Effector memory CD4-positive, alpha-beta T cell (primary cell): ENCODE data around the gene NEK11.

Experiments
- DNase-seq, 3 donors: peaks; one replicate each; pipeline ENCODE4 v3.0.0-alpha.2; 2020
- H3K27ac ChIP-seq: 2 replicates; pipeline ENCODE4 v1.7.0; 2013; ENCODE audit warnings: mild to moderate bottlenecking, low read length, moderate library complexity; ENCODE audit not compliant: insufficient read depth, poor library complexity, severe bottlenecking
- H3K27me3 ChIP-seq: replicated peaks from 2 replicates; pipeline ENCODE4 v1.7.0; 2013; ENCODE audit warnings: mild to moderate bottlenecking, low read length; ENCODE audit not compliant: insufficient read depth, control insufficient read depth, poor library complexity, severe bottlenecking
- H3K36me3 ChIP-seq: 2 replicates; pipeline ENCODE4 v1.7.0; 2013; ENCODE audit warnings: mild to moderate bottlenecking, low read length, moderate library complexity; ENCODE audit not compliant: control insufficient read depth, insufficient read depth
- H3K4me1 ChIP-seq: 2 replicates; pipeline ENCODE4 v1.7.0; 2013; ENCODE audit warnings: low read length, mild to moderate bottlenecking; ENCODE audit not compliant: control insufficient read depth, insufficient read depth, poor library complexity, severe bottlenecking
- H3K4me3 ChIP-seq: 2 replicates; pipeline ENCODE4 v1.7.0; 2013; ENCODE audit warnings: low read length, low read depth, mild to moderate bottlenecking; ENCODE audit not compliant: insufficient read depth, poor library complexity, severe bottlenecking
- H3K9me3 ChIP-seq: 2 replicates; pipeline ENCODE4 v1.7.0; 2013; ENCODE audit warnings: mild to moderate bottlenecking, low read length, moderate library complexity; ENCODE audit not compliant: control insufficient read depth

Gene NEK11

DNA sequence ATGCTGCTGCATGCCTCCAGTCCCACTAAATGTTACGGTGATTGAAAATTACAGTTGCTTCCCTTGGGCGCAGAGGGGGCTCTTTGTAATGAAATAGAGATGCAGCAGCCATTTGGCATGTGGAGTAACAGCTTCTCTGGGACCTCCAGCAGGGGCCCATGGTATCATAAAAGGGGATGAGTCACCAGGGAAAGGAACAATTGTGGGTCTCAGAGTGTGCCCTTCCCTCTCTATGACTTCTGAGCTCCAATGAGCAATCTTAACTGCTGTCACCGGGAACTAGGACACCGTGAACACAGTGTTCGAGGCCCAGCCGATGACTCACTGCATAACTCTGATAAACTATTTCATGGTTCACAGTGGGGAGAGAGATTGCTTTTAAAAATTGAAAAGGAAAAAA is 190.1 kb downstream of the NEK11 start:
- Histone ChIP-seq H3K4me3 (no peak overlapping the region), H3K9me3 (no peaks in the 10 kb centered on the region), H3K27ac (no peak overlapping the region), H3K27me3 (no peaks in the 10 kb centered on the region), H3K36me3 (no peaks in the 10 kb centered on the region), H3K4me1 (no peaks in the 10 kb centered on the region)
- DNase-seq = no peak

DNA sequence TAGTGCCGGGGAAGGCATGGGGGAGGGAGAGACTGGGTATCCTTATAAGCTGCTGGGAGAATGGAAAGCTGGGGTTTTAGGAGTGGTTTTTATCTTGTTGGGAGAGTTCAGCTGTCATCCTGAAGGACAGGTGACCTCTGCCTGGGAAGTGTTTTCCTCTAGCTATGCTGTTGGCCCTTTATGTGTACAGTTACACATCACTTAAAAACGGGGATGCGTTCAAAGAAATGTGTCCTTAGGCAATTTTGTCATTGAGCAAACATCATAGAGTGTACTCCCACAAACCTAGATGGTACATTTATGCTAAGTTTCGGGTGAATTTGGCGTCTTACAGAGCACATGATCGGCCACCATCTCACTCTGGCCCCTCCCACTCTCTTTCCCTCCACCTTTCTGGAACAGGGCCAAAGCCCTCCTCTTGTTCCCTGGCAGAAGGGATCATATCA is 190.6 kb downstream of the NEK11 start:
- H3K27me3 ChIP-seq = no peaks in the 10 kb centered on the region
- no peaks in the 10 kb centered on the region for H3K9me3 ChIP-seq
- H3K27ac ChIP-seq = no peak overlapping the region
- DNase-seq = no peak
- no peaks in the 10 kb centered on the region for H3K36me3 ChIP-seq
- no peaks in the 10 kb centered on the region for H3K4me1 ChIP-seq
- H3K4me3 ChIP-seq = no peak overlapping the region

DNA sequence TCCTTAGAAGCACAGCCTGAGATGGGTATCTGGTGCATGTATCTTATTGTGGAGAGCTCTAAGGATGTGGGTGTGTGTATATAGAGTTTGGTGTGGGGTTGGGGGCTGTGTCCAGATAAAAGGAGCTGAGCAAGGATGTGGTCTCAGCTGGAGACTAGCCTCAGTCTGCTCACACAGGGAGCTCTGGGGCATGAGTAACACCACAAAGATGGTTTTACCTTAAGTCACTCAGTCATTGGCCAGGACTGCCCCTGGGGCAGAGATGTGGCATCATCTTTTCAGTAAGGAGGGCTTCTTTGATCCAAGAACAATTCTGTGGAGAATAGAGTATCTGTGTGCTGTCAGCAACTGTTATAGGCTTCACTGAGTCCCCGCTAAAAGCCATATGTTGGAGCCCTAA is 191.5 kb downstream of the NEK11 start:
- Histone ChIP-seq H3K27ac (no peak overlapping the region), H3K4me1 (no peaks in the 10 kb centered on the region), H3K27me3 (no peaks in the 10 kb centered on the region), H3K4me3 (no peak overlapping the region), H3K36me3 (no peaks in the 10 kb centered on the region), H3K9me3 (no peaks in the 10 kb centered on the region)
- no peak for DNase-seq

DNA sequence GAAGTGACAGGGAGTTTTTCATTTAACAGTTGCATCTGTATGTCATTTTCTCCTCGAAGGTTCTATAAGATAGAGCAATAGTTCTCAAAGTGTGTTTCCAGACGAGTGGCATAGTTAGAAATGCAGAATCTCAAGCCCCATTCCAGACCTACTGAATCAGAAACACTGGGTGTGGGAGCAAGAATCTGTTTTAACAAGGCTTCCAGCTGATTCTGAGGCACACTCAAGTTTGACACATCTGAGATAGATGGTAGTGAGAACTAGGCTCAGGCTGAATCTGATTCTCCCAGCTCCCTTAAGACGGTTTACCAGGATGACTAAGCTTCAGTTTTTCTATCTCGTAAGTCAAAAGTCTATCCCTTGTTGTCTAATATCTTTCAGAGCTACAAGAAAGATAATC is 195.1 kb downstream of the NEK11 start:
- no peaks in the 10 kb centered on the region for H3K4me1 ChIP-seq
- DNase-seq = no peak

DNA sequence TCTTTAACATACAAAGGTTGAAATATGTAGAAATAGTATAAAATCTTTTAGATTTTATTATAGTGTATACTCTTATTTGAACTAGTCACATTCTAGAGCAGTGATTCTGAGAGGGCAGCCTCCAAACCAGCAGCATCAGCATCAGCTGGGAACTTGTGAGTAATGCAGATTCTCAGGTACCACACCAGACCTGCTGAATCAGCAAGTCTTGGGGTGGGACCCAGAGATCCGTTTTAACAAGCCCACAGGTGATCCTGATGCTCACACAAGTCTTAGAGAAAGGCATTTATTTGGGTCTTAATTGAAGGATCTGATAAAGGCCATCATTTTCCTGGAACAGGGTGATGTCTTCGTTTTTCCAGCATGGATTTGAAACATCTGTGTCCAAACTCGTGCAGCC is 195.9 kb downstream of the NEK11 start:
- H3K36me3 ChIP-seq = no peaks in the 10 kb centered on the region
- H3K4me3 ChIP-seq = no peak overlapping the region
- no peaks in the 10 kb centered on the region for H3K27me3 ChIP-seq

More for the DNA sequence above, 195.1 kb downstream of the NEK11 start:
- Histone ChIP-seq H3K4me3 (no peak overlapping the region), H3K9me3 (no peaks in the 10 kb centered on the region), H3K36me3 (no peaks in the 10 kb centered on the region), H3K27me3 (no peaks in the 10 kb centered on the region), H3K27ac (no peak overlapping the region)

DNA sequence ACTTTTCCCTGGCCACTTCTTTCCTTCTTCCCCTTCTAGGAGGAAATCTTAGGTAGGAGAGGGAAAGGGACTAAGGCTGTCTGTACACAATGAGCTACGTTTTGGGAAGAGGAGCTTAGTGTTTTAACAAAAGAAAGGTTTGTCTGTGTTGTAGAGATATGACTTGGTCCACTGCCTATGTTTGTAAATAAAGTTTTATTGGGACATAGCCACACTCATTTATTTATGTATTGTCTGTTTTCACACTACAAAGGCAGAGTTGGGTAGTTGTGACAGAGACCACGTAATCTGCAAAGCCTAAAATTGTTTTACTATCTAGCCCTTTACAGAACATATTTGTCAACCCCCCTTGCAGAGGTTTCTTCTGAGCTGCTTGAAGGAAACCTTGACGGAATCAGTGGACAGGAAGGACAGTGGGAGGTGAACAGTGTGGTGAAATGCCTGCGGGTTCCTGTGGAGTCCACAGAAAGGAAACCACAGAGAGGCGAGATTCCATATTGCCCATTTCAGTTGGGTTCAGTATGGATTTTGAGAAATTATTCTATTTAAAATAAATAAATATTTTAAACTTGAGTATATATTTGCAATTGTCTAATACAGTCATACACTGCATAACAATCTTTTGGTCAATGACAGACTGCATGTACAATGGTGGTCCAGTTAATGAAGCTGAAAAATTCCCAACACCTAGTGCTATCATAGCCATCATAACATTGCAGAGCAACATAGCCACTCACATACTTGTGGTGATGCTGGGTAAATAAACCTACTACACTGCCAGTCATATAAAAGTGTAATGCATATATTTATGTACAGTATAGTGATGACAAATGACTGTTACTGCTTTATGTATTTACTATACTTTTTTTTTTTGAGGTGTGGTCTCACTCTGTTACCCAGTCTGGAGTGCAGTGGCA is 197.0 kb downstream of the NEK11 start:
- Histone ChIP-seq H3K27me3 (no peaks in the 10 kb centered on the region), H3K36me3 (no peaks in the 10 kb centered on the region), H3K9me3 (no peaks in the 10 kb centered on the region), H3K4me1 (no peaks in the 10 kb centered on the region), H3K27ac (no peak overlapping the region), H3K4me3 (no peak overlapping the region)
- no peak for DNase-seq

More for the DNA sequence above, 195.9 kb downstream of the NEK11 start:
- H3K9me3 ChIP-seq = no peaks in the 10 kb centered on the region
- no peak for DNase-seq
- no peaks in the 10 kb centered on the region for H3K4me1 ChIP-seq
- no peak overlapping the region for H3K27ac ChIP-seq

DNA sequence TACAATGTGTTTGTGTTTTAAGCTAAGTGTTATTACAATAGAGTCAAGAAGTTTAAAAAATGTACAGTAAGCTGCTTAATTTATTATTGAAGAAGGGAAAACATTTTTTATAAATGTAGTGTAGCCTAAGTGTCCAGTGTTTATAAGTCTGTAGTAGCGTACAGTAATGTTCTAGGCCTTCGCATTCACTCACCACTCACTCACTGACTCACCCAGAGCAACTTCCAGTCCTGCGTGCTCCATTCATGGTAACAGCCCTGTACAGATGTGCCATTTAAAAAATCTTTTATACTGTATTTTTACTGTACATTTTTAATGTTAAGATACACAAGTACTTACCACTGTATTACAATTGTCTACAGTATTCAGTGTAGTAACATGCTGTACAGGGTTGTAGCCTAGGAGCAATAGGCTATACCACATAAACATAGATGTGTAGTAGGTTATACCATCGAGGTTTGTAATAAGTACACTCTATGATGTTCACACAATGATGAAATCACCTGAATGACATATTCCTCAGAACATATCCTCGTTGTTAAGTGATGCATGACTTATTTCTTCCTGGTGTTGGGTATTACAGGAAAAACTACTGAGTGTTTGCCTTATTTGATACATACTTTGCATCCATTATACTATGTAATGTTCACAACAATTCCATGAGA is 198.3 kb downstream of the NEK11 start:
- Histone ChIP-seq H3K36me3 (no peaks in the 10 kb centered on the region), H3K27me3 (no peaks in the 10 kb centered on the region), H3K9me3 (no peaks in the 10 kb centered on the region), H3K4me3 (no peak overlapping the region), H3K27ac (no peak overlapping the region), H3K4me1 (no peaks in the 10 kb centered on the region)
- DNase-seq = no peak

DNA sequence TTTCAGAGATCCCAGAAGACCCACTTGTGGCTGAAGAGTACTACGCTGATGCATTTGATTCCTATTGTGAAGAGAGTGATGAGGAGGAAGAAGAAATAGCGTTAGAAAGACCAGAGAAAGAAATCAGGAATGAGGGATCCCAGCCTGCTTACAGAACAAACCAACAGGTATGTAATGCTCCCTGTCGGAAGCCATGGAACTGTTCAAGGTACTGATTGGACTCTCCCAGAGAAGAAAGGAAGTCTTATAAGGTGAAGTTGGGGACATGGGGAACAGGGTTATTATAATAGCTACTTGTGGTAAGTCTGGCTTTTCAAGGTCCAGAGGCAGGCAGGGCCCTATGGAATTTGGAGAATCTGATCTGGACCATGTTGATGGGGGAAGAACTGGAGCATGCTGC is 201.8 kb downstream of the NEK11 start:
- H3K4me1 ChIP-seq = no peaks in the 10 kb centered on the region
- H3K9me3 ChIP-seq = no peaks in the 10 kb centered on the region
- H3K27me3 ChIP-seq = no peaks in the 10 kb centered on the region
- no peak for DNase-seq
- no peaks in the 10 kb centered on the region for H3K36me3 ChIP-seq
- no peak overlapping the region for H3K4me3 ChIP-seq
- no peak overlapping the region for H3K27ac ChIP-seq

DNA sequence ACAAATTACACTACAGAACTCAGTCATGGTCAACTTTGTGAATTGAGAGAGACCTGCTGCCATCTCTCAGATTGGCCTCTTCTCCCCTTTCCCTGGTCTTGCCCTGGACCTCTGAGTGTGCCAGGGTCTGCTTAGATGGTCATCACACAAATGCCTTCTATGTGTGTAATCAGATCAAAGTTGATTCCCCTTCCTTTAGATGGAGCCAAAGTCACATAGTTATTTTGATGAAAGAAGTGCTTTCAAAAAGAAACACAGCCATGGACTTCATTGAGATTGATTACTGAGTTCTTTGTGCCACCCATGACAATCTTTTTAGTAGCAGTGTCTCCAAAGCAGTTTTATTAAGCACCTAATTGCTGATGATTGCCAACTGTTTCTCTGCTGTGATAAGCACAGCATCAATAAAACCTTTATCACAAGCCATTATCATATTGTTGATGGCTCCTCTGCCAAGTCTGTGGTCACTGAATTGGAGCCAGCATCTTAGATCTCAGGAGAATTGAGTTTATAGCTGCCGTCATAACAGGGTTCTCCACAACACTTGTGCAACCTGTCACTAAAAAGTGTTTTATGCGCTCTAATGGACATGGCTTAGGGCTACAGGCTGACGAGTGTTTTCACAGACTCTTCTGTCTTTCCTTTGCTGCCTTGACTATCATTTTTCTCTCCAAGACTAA is 205.2 kb downstream of the NEK11 start:
- Histone ChIP-seq H3K27ac (no peak overlapping the region), H3K36me3 (no peaks in the 10 kb centered on the region), H3K4me1 (no peaks in the 10 kb centered on the region), H3K9me3 (no peaks in the 10 kb centered on the region), H3K4me3 (no peak overlapping the region), H3K27me3 (no peaks in the 10 kb centered on the region)
- DNase-seq = no peak
